B cell (primary cell): ENCODE results near the gene SEZ6L2.

Source experiments
- EZH2 ChIP-seq: IDR thresholded peaks from 2 replicates; pipeline ENCODE4 v1.6.1; 2012; ENCODE audit warnings: borderline replicate concordance, low read depth, mild to moderate bottlenecking, moderate library complexity, low read length; ENCODE audit not compliant: insufficient read depth, poor library complexity, severe bottlenecking
- TF ChIP-seq, protein P1 (sequence below): fragments of 200-600 bp; IDR thresholded peaks from one replicate; pipeline ENCODE4 v1.8.0; 2022; ENCODE audit warnings: antibody characterized with exemption, mild to moderate bottlenecking

DNA sequence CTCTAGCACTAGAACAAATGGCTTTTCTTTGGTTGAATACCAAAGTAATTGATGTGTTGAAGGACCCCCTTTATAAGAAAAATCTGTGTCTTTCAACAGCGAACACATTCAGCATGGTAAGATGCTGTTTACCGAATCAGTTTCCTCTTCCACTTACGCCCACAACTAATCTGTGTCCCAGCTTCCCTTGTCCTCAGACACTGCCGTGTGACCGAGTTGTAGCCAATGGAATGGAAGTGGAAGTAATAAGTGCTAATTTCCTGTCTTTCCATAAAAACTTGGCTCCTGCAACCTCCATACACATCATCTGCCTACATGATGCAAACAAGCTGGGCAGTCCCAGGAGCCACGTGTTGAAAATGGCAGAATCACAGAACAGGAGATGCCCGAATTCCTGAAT is 46.7 kb downstream of the SEZ6L2 start:
- TF ChIP-seq EZH2, result no peak
- TF ChIP-seq, protein P1, sequence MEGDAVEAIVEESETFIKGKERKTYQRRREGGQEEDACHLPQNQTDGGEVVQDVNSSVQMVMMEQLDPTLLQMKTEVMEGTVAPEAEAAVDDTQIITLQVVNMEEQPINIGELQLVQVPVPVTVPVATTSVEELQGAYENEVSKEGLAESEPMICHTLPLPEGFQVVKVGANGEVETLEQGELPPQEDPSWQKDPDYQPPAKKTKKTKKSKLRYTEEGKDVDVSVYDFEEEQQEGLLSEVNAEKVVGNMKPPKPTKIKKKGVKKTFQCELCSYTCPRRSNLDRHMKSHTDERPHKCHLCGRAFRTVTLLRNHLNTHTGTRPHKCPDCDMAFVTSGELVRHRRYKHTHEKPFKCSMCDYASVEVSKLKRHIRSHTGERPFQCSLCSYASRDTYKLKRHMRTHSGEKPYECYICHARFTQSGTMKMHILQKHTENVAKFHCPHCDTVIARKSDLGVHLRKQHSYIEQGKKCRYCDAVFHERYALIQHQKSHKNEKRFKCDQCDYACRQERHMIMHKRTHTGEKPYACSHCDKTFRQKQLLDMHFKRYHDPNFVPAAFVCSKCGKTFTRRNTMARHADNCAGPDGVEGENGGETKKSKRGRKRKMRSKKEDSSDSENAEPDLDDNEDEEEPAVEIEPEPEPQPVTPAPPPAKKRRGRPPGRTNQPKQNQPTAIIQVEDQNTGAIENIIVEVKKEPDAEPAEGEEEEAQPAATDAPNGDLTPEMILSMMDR, result no peak
